IMR-90 (cell line): ENCODE measurements around the gene PTCD2. TPM values are rescaled to one million over a fixed set of nuclear protein-coding genes. Genes with fewer than 3 reads are reported as not detected.

Experiments used
- ATAC-seq: fragments of 200-7000 bp; cut with Tn5 transposase; 2 replicates; pipeline ENCODE4 v1.9.1; 2020; ENCODE audit warnings: low read depth, mild to moderate bottlenecking, moderate library complexity
- BruUV-seq: library from RNA; stranded (reverse); fragments of 400-500 nt; replicated peaks from 2 replicates; lab custom pipeline; 2021; lab: Mats Ljungman, UMichigan
- CTCF ChIA-PET: fragments of 300-600 bp; formaldehyde crosslinking; extraction: SDS; loops from one replicate; lab custom pipeline; 2021; ENCODE audit warnings: antibody characterized with exemption; lab: Yijun Ruan, JAX
- POLR2A ChIA-PET: fragments of 300-600 bp; sonication (Branson Sonifier 250); formaldehyde crosslinking; loops from one replicate; lab custom pipeline; 2022; ENCODE audit warnings: antibody characterized with exemption; ENCODE audit not compliant: unreplicated experiment; lab: Charles Lee
- DNase-seq: peaks from one replicate; pipeline ENCODE4 v3.0.0; 2013
- H2AFZ ChIP-seq: replicated peaks from 2 replicates; pipeline ENCODE3; 2013; ENCODE audit warnings: low read length, mild to moderate bottlenecking; ENCODE audit not compliant: poor library complexity
- H2AK5ac ChIP-seq: 2 replicates; pipeline ENCODE4 v1.6.1; 2013; ENCODE audit warnings: low read depth, low read length, inconsistent platforms
- H2AK9ac ChIP-seq: replicated peaks from 2 replicates; pipeline ENCODE3; 2013; ENCODE audit warnings: mild to moderate bottlenecking, low read depth, low read length, moderate library complexity; ENCODE audit not compliant: poor library complexity
- H2BK120ac ChIP-seq: 2 replicates; pipeline ENCODE4 v1.6.1; 2013; ENCODE audit warnings: low read depth, low read length, inconsistent platforms
- H2BK15ac ChIP-seq: 3 replicates; pipeline ENCODE4 v1.6.1; 2013; ENCODE audit warnings: low read depth, low read length, inconsistent platforms
- H2BK20ac ChIP-seq: 2 replicates; pipeline ENCODE4 v1.6.1; 2013; ENCODE audit warnings: low read depth, mild to moderate bottlenecking, inconsistent platforms, low read length, moderate library complexity
- H2BK5ac ChIP-seq: 2 replicates; pipeline ENCODE4 v1.6.1; 2013; ENCODE audit warnings: mild to moderate bottlenecking, low read depth, low read length, inconsistent platforms; ENCODE audit not compliant: poor library complexity, severe bottlenecking
- H3K14ac ChIP-seq: replicated peaks from 2 replicates; pipeline ENCODE4 v1.6.1; 2013; ENCODE audit warnings: low read depth, low read length, inconsistent platforms
- H3K18ac ChIP-seq: 2 replicates; pipeline ENCODE4 v1.6.1; 2013; ENCODE audit warnings: low read depth, low read length, control low read depth
- H3K23ac ChIP-seq: 2 replicates; pipeline ENCODE4 v1.6.1; 2013; ENCODE audit warnings: low read depth, low read length, inconsistent platforms
- H3K27ac ChIP-seq: 2 replicates; pipeline ENCODE4 v1.5.1; 2013; ENCODE audit warnings: mild to moderate bottlenecking, control low read depth, low read length; ENCODE audit not compliant: insufficient read depth
- H3K27me3 ChIP-seq: 2 replicates; pipeline ENCODE4 v1.6.1; 2013; ENCODE audit warnings: low read length; ENCODE audit not compliant: control insufficient read depth, insufficient read depth
- H3K36me3 ChIP-seq: 2 replicates; pipeline ENCODE4 v1.6.1; 2013; ENCODE audit warnings: low read length, mixed read lengths; ENCODE audit not compliant: control insufficient read depth, insufficient read depth
- H3K4ac ChIP-seq: 2 replicates; pipeline ENCODE4 v1.6.1; 2013; ENCODE audit warnings: low read depth, low read length, inconsistent platforms
- H3K4me1 ChIP-seq: 2 replicates; pipeline ENCODE4 v1.6.1; 2013; ENCODE audit warnings: low read length, mixed read lengths; ENCODE audit not compliant: control insufficient read depth, insufficient read depth
- H3K4me2 ChIP-seq: 2 replicates; pipeline ENCODE4 v1.6.1; 2013; ENCODE audit warnings: low read depth, mild to moderate bottlenecking, control low read depth, low read length, moderate library complexity
- H3K4me3 ChIP-seq: 2 replicates; pipeline ENCODE4 v1.5.1; 2013; ENCODE audit warnings: low read depth, mild to moderate bottlenecking, control low read depth, low read length, moderate library complexity; ENCODE audit not compliant: insufficient read depth
- H3K56ac ChIP-seq: 2 replicates; pipeline ENCODE4 v1.6.1; 2013; ENCODE audit warnings: low read length, inconsistent platforms; ENCODE audit not compliant: insufficient read depth; ENCODE audit errors: extremely low read depth
- H3K79me1 ChIP-seq, 2 experiments: 2 replicates each; pipeline ENCODE4 v1.6.1; 2013; ENCODE audit warnings: low read length in 2 of 2, inconsistent platforms in 1 of 2, low read depth in 1 of 2
- H3K9ac ChIP-seq: 2 replicates; pipeline ENCODE4 v1.6.1; 2013; ENCODE audit warnings: low read depth, low read length, control low read depth
- H3K9me1 ChIP-seq: 2 replicates; pipeline ENCODE4 v1.6.1; 2013; ENCODE audit warnings: low read length, inconsistent platforms; ENCODE audit not compliant: insufficient read depth
- H3K9me3 ChIP-seq: 2 replicates; pipeline ENCODE4 v1.6.1; 2013; ENCODE audit warnings: low read length; ENCODE audit not compliant: control insufficient read depth, insufficient read depth
- H4K20me1 ChIP-seq: 2 replicates; pipeline ENCODE4 v1.6.1; 2013; ENCODE audit warnings: low read length, inconsistent platforms; ENCODE audit not compliant: insufficient read depth
- H4K5ac ChIP-seq: 2 replicates; pipeline ENCODE4 v1.6.1; 2013; ENCODE audit warnings: mild to moderate bottlenecking, low read depth, low read length, control low read depth
- H4K8ac ChIP-seq, 2 experiments: 2 replicates each; pipeline ENCODE4 v1.6.1; 2013; ENCODE audit warnings: low read depth in 2 of 2, low read length in 2 of 2, control low read depth in 1 of 2, inconsistent platforms in 1 of 2
- H4K91ac ChIP-seq: 2 replicates; pipeline ENCODE4 v1.6.1; 2013; ENCODE audit warnings: low read depth, low read length, inconsistent platforms; ENCODE audit not compliant: insufficient read depth
- SMC3 ChIP-seq: fragments of 150-350 bp; IDR thresholded peaks from 2 replicates; pipeline ENCODE4 v1.6.1; 2016; ENCODE audit warnings: low read depth, mild to moderate bottlenecking, antibody characterized with exemption, low read length, moderate library complexity
- WGBS, 2 experiments: methylation state at CpG; one replicate each; pipeline versions ENCODE4 v1.1.5 to v1.1.7; 2013; ENCODE audit warnings: missing lambda C conversion rate in 2 of 2; ENCODE audit not compliant: insufficient read length in 1 of 2; ENCODE audit errors: extremely low coverage in 2 of 2; 5-methylcytosine and 5-hydroxymethylcytosine counted together
- dilution Hi-C: fragments of 300-500 bp; cut with HindIII; formaldehyde crosslinking; loops from one replicate; pipeline ENCODE4 v1.14.3; 2018; ENCODE audit warnings: low sequenced_read_pairs; ENCODE audit not compliant: unreplicated experiment
- in situ Hi-C: fragments of 300-500 bp; cut with MboI; formaldehyde crosslinking; loops from 3 replicates; pipeline ENCODE4 v1.14.3; 2019; ENCODE audit warnings: low sequenced_read_pairs, inconsistent platforms, mixed read lengths
- intact Hi-C: fragments of 100-400 bp; cut with micrococcal nuclease; formaldehyde crosslinking; loops from 2 replicates; pipeline ENCODE4 v1.10.0; 2022
- polyA plus RNA-seq, 3 experiments: library from polyadenylated mRNA; depleted of rRNA; stranded (reverse); fragments of >200 nt; gene quantifications; 2 replicates each; pipeline ENCODE4 v1.2.3, GENCODE V29; 2012; ENCODE audit warnings: low replicate concordance in 1 of 3
- total RNA-seq: library from RNA; depleted of rRNA; stranded (reverse); fragments of >200 nt; gene quantifications from 2 replicates; pipeline ENCODE4 v1.2.3, GENCODE V29; 2012

PTCD2 gene
- total and polyA plus RNA-seq, 2 of the 4 experiments (the other 2 are of a cell fraction) = 6.5 to 9.9 TPM

GRCh38 chr5:72415616-72416325 lies 95.6 kb downstream of the PTCD2 start:
- POLR2A ChIA-PET = no interaction called here

More at GRCh38 chr5:72415616-72416325, 95.6 kb downstream of the PTCD2 start:
- in situ Hi-C loops = no loop called here
- H2BK20ac ChIP-seq = no peak overlapping the region
- no peaks in the 10 kb centered on the region for H3K9me3 ChIP-seq
- no peaks in the 10 kb centered on the region for H3K9me1 ChIP-seq
- no peaks in the 10 kb centered on the region for H4K20me1 ChIP-seq
- H3K36me3 ChIP-seq = no peaks in the 10 kb centered on the region
- CTCF ChIA-PET = interaction anchor here (0.5 to 0.7 kb wide), 2 partner anchors 60 to 504 kb away, joined by 3 read pairs; no protein-coding TSS in a partner anchor
- no peak overlapping the region for H3K9ac ChIP-seq
- dilution Hi-C loops = no loop called here
- H3K27ac ChIP-seq = no peak overlapping the region
- H2AK5ac ChIP-seq = no peak overlapping the region
- H4K5ac ChIP-seq = no peak overlapping the region
- H3K4me3 ChIP-seq = no peak overlapping the region
- no peak overlapping the region for H2BK15ac ChIP-seq
- H4K8ac ChIP-seq = no peak overlapping the region
- no peak overlapping the region for H3K23ac ChIP-seq
- no peak overlapping the region for H3K56ac ChIP-seq
- H3K18ac ChIP-seq = no peak overlapping the region
- no peak overlapping the region for H3K4ac ChIP-seq
- H3K27me3 ChIP-seq = no peaks in the 10 kb centered on the region
- H3K14ac ChIP-seq = no peak overlapping the region
- DNase-seq (no peak), ATAC-seq (no peak)
- BruUV-seq = no TSS peak
- WGBS, 2 experiments = no CpG with 5 or more reads among the region's 5 CpGs
- no peak overlapping the region for H2AFZ ChIP-seq
- peaks cover 6% of the 10 kb centered on the region for H3K4me1 ChIP-seq
- no peak overlapping the region for H2BK5ac ChIP-seq
- intact Hi-C loops = no loop called here
- H4K91ac ChIP-seq = no peak overlapping the region
- no peak overlapping the region for H2AK9ac ChIP-seq
- no peaks in the 10 kb centered on the region for H3K79me1 ChIP-seq
- TF ChIP-seq SMC3 = no peak
- H2BK120ac ChIP-seq = no peak overlapping the region
- no peak overlapping the region for H3K4me2 ChIP-seq
